GM21526 (cell line): ENCODE measurements around the gene EVC.
"Not testable (repeated sequence)": the region's sequence is repeated elsewhere in the genome, so short reads cannot be mapped to it uniquely, and the experiment has no call there.

Experiments used
- ATAC-seq: cut with Tn5 transposase; IDR thresholded peaks from one replicate; pipeline ENCODE4 v1.9.1; 2021; ENCODE audit warnings: moderate library complexity; ENCODE audit not compliant: unreplicated experiment, low FRiP score

The EVC gene

GRCh38 chr4:5707778-5708448, 3.1 kb upstream of the EVC start:
- no peak for ATAC-seq

- no peak for ATAC-seq
These were observed 2.4 kb upstream of the EVC start, which contains the start of gene EVC2 for GRCh38 chr4:5708449-5709206. TSS of gene EVC2 (minus strand) at chr4:5708559. CDS start at chr4:5708513, 46 bp downstream.

GRCh38 chr4:5709207-5709575, 1.8 kb upstream of the EVC start:
- ATAC-seq = no peak

- ATAC-seq = no peak
These were observed 688 bp upstream of the EVC start for GRCh38 chr4:5710065-5710960.

- ATAC-seq = no peak
These were observed 631 bp downstream of the EVC start for GRCh38 chr4:5711479-5712184.

GRCh38 chr4:5712517-5712916, 1.5 kb downstream of the EVC start:
- no peak for ATAC-seq

GRCh38 chr4:5712931-5713330, 1.9 kb downstream of the EVC start:
- ATAC-seq = no peak

GRCh38 chr4:5713861-5714260, 2.9 kb downstream of the EVC start:
- no peak for ATAC-seq

GRCh38 chr4:5715357-5715756, 4.4 kb downstream of the EVC start:
- ATAC-seq = no peak

GRCh38 chr4:5716391-5716790, 5.4 kb downstream of the EVC start:
- ATAC-seq = no peak

- no peak for ATAC-seq
These were observed 6.6 kb downstream of the EVC start for GRCh38 chr4:5717449-5718158.

GRCh38 chr4:5718411-5718810, 7.4 kb downstream of the EVC start:
- no peak for ATAC-seq

GRCh38 chr4:5719350-5720055, 8.5 kb downstream of the EVC start:
- no peak for ATAC-seq

GRCh38 chr4:5720157-5720850, 9.3 kb downstream of the EVC start:
- no peak for ATAC-seq

GRCh38 chr4:5720980-5721379, 10.0 kb downstream of the EVC start:
- ATAC-seq = no peak

- no peak for ATAC-seq
These were observed 10.9 kb downstream of the EVC start for GRCh38 chr4:5721923-5722322.

GRCh38 chr4:5722328-5722727, 11.3 kb downstream of the EVC start:
- no peak for ATAC-seq

- ATAC-seq = no peak
These were observed 13.4 kb downstream of the EVC start for GRCh38 chr4:5724377-5724776.

- not testable (repeated sequence) for ATAC-seq
These were observed 17.4 kb downstream of the EVC start for GRCh38 chr4:5728412-5728811.
